Loucy (cell line): ENCODE results near the gene XPNPEP2.

Experiments used
- H2AFZ ChIP-seq: fragments of 200-600 bp; sonication (generic); 2 replicates; pipeline ENCODE4 v1.6.0; 2016; ENCODE audit warnings: antibody characterized with exemption, mild to moderate bottlenecking, low read length, moderate library complexity
- H3F3A ChIP-seq: fragments of 200-600 bp; 2 replicates; pipeline ENCODE4 v1.6.0; 2016; ENCODE audit warnings: antibody characterized with exemption, low read depth, mild to moderate bottlenecking
- H3K27me3 ChIP-seq: fragments of 200-600 bp; sonication (generic); 2 replicates; pipeline ENCODE4 v1.6.1; 2014; ENCODE audit warnings: low read length, mild to moderate bottlenecking; ENCODE audit not compliant: insufficient read depth, poor library complexity, severe bottlenecking
- H3K36me3 ChIP-seq: fragments of 200-600 bp; sonication (generic); 2 replicates; pipeline ENCODE4 v1.6.1; 2016; ENCODE audit warnings: low read length; ENCODE audit not compliant: insufficient read depth
- H3K4me1 ChIP-seq: fragments of 200-600 bp; sonication (generic); 2 replicates; pipeline ENCODE4 v1.5.1; 2014; ENCODE audit warnings: low read length, mild to moderate bottlenecking; ENCODE audit not compliant: insufficient read depth, poor library complexity, severe bottlenecking
- H3K4me2 ChIP-seq: fragments of 200-600 bp; sonication (generic); 2 replicates; pipeline ENCODE4 v1.6.0; 2014; ENCODE audit warnings: antibody characterized with exemption, low read length, low read depth, mild to moderate bottlenecking; ENCODE audit not compliant: poor library complexity, severe bottlenecking
- H3K4me3 ChIP-seq: fragments of 200-600 bp; sonication (generic); 2 replicates; pipeline ENCODE4 v1.5.1; 2014; ENCODE audit warnings: low read length, mild to moderate bottlenecking, mixed read lengths; ENCODE audit not compliant: poor library complexity, severe bottlenecking
- H3K79me2 ChIP-seq: fragments of 200-600 bp; sonication (generic); 2 replicates; pipeline ENCODE4 v1.6.1; 2014; ENCODE audit warnings: low read length; ENCODE audit not compliant: insufficient read depth
- H3K9ac ChIP-seq: fragments of 200-600 bp; sonication (generic); 2 replicates; pipeline ENCODE4 v1.6.0; 2014; ENCODE audit warnings: mild to moderate bottlenecking, low read depth, low read length, moderate library complexity; ENCODE audit not compliant: poor library complexity, severe bottlenecking
- H3K9me2 ChIP-seq: fragments of 200-600 bp; sonication (generic); replicated peaks from 2 replicates; pipeline ENCODE4 v1.6.1; 2016; ENCODE audit warnings: low read depth, low read length, mixed read lengths
- H3K9me3 ChIP-seq: fragments of 200-600 bp; sonication (generic); 2 replicates; pipeline ENCODE4 v1.6.1; 2014; ENCODE audit warnings: mild to moderate bottlenecking, antibody characterized with exemption, low read length, low read depth; ENCODE audit not compliant: insufficient read depth
- H4K20me1 ChIP-seq: fragments of 200-600 bp; sonication (generic); 2 replicates; pipeline ENCODE4 v1.6.0; 2014; ENCODE audit warnings: antibody characterized with exemption, low read length, mild to moderate bottlenecking; ENCODE audit not compliant: insufficient read depth, poor library complexity, severe bottlenecking
- CTCF ChIP-seq: fragments of 200-600 bp; sonication (generic); conservative IDR thresholded peaks from 2 replicates; pipeline ENCODE4 v1.5.1; 2014; ENCODE audit warnings: mild to moderate bottlenecking, antibody characterized with exemption, low read length
- EZH2phosphoT487 ChIP-seq: fragments of 200-600 bp; IDR thresholded peaks from 2 replicates; pipeline ENCODE4 v1.6.1; 2018; ENCODE audit warnings: antibody characterized with exemption, mild to moderate bottlenecking, moderate library complexity, borderline replicate concordance

XPNPEP2 gene

GRCh38 chrX:129779747-129780146 lies 41.0 kb downstream of the XPNPEP2 start, which contains the start of gene SASH3:
Gene SASH3 (plus strand): TSS chrX:129779949. CDS start chrX:129780098, 149 bp downstream.
- no peak within 1 kb of the TSS for H2AFZ ChIP-seq
- peaks cover 8% of the 10 kb centered on the region for H3K27me3 ChIP-seq
- no peaks in the 10 kb centered on the region for H3K9me3 ChIP-seq
- H3K9ac ChIP-seq, result peak within 1 kb of the TSS; percentile 95
- H3K9me2 ChIP-seq, result no peaks in the 10 kb centered on the region
- peaks cover 71% of the 10 kb centered on the region for H3K79me2 ChIP-seq
- peaks cover 24% of the 10 kb centered on the region for H3K36me3 ChIP-seq
- TF ChIP-seq CTCF (no peak), EZH2phosphoT487 (no peak)
- H4K20me1 ChIP-seq, result peaks cover 33% of the 10 kb centered on the region
- peaks cover 46% of the 10 kb centered on the region for H3K4me1 ChIP-seq
- peak within 1 kb of the TSS; percentile 96 for H3K4me3 ChIP-seq
- H3K4me2 ChIP-seq, result peak within 1 kb of the TSS; percentile 78
- no peaks in the 10 kb centered on the region for H3F3A ChIP-seq

- H3K9me2 ChIP-seq, result no peaks in the 10 kb centered on the region
- H4K20me1 ChIP-seq, result peaks cover 40% of the 10 kb centered on the region
- TF ChIP-seq CTCF (no peak), EZH2phosphoT487 (no peak)
- no peak overlapping the region for H2AFZ ChIP-seq
- peaks cover 44% of the 10 kb centered on the region for H3K4me1 ChIP-seq
- H3K9me3 ChIP-seq, result no peaks in the 10 kb centered on the region
- H3K27me3 ChIP-seq, result peaks cover 8% of the 10 kb centered on the region
- H3K9ac ChIP-seq, result peak overlapping the region; percentile 95
- peak overlapping the region; percentile 78 for H3K4me2 ChIP-seq
- H3K4me3 ChIP-seq, result peak overlapping the region; percentile 96
- peaks cover 79% of the 10 kb centered on the region for H3K79me2 ChIP-seq
- peaks cover 24% of the 10 kb centered on the region for H3K36me3 ChIP-seq
- 0 out of 2 replicates have a peak, but pooled peaks cover 3% of the 10 kb centered on the region for H3F3A ChIP-seq
These were observed 41.8 kb downstream of the XPNPEP2 start for GRCh38 chrX:129780441-129781105.

GRCh38 chrX:129781134-129781672 lies 42.4 kb downstream of the XPNPEP2 start:
- H3K27me3 ChIP-seq, result peaks cover 8% of the 10 kb centered on the region
- no peak for TF ChIP-seq CTCF
- no peak for TF ChIP-seq EZH2phosphoT487
- peaks cover 47% of the 10 kb centered on the region for H3K4me1 ChIP-seq
- H3K9ac ChIP-seq, result peak overlapping the region; percentile 95
- no peak overlapping the region for H2AFZ ChIP-seq
- peaks cover 24% of the 10 kb centered on the region for H3K36me3 ChIP-seq
- no peaks in the 10 kb centered on the region for H3K9me2 ChIP-seq
- H3K4me2 ChIP-seq, result peak overlapping the region; percentile 87
- H4K20me1 ChIP-seq, result peaks cover 46% of the 10 kb centered on the region
- H3K4me3 ChIP-seq, result peak overlapping the region; percentile 96
- H3F3A ChIP-seq, result peaks cover 3% of the 10 kb centered on the region; the same call in 1 of the 2 replicates
- no peaks in the 10 kb centered on the region for H3K9me3 ChIP-seq
- peaks cover 86% of the 10 kb centered on the region for H3K79me2 ChIP-seq
